Dermis blood vessel endothelial cell (primary cell): ENCODE measurements around the gene REV1. TPM values are rescaled to one million over a fixed set of nuclear protein-coding genes. Genes with fewer than 3 reads are reported as not detected.

Source experiments
- total RNA-seq: library from RNA; depleted of rRNA; stranded (reverse); fragments of >200 nt; gene quantifications from 2 replicates; pipeline ENCODE4 v1.2.3, GENCODE V29; 2014

Gene REV1
- total RNA-seq, 1 donor from 2014 or later: 47.1 TPM

Other genes with a start within 250 kb of the REV1 start
- not detected in 2 replicates for gene LYG2, start 234.4 kb downstream of the REV1 start, total RNA-seq
- gene LYG1, start 188.8 kb downstream of the REV1 start, total RNA-seq: 0.28 and 1.2 TPM in 2 replicates
- gene TXNDC9, start 153.7 kb downstream of the REV1 start, total RNA-seq: 109 and 120 TPM in 2 replicates
- gene EIF5B, start 152.6 kb downstream of the REV1 start, total RNA-seq: 20.8 and 45.6 TPM in 2 replicates